Measurements from ENCODE around the gene IL21R.
"Not testable (repeated sequence)": the region's sequence is repeated elsewhere in the genome, so short reads cannot be mapped to it uniquely, and the experiment has no call there.

IL21R gene

DNA sequence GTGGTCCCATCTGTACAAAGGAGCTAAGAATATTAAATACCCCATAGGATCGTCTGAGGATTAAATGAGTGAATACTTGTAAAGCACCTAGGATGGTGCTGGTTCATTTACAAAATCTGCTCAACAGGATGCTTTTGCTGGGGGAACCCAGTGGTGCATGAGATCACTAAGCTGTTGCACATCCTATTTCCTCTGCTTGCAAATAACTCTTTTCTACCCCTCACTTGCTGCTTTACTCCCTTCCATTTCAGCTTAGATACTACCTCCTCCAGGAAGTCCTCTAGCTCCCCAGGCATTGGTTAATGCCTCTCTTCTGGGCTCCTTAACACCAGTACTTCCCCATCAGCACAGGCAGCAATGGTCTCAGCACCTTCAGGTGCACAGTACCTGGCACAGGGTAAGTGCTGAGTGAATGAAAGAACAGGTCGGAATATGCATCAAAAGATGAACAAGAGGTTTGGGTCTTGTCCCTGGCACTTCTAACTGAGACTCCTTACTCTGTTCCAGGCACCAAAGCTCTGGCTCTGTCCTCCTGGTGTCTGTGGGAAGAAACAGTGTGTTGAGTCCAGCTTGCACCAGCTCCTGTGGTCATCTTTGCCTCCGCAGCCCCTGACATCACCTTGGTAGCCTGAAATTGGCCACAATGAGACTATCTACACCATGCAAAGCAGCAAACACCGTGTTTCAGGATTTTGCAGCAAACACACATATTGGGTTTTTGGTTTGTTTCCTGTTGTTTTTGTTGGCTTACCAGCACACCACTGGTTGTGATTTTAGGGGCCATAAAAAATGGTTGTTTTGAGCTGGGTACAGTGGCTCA lies 24.1 kb upstream of the IL21R start:
- no peak for FAIRE-seq

DNA sequence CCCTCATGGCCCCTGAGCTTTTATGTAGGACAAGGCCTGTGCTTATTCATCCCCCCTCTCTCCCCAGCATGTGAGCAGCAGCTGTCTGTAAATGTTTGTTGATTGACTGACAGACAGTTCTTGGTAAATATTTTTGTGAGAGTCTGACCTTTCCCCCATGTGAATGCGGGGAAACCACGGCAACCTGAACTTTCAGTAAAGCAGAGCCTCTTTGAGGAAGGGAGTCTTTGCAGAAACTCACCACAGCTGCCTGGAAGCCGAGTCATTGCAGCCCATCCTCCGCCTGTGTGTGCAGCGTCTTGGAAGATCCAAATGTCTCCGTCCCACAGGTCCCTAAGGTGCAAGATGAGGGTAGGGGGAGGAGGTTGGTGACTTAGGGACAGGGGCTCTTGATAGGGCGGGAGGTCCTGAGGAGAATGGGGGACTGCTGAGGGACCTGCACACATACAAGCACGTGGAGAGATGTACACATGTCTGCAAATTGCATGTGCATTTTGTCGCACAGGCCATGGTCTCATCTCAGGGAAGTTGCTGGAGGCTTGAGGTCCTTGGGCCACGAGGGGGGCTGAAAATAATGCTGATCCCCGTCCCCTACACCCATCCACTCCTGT lies 23.0 kb upstream of the IL21R start:
- no peak for FAIRE-seq

DNA sequence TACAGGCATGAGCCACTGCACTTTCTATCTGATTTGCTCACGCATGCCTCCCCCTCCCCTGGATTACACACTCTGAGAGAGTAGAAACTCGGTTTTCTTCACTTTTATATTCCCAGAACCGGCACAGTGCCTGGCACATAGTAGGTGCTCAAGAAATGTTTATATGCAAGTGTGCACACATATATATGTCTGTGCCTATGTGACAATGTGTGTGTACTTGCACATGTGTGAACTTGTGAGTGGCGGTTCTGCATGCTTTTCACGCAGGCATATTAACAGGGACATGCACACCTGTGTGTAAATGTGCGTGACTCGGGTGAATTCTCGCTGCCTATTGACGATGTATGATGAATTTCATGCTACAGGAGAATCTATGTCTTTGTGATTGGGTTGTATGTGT lies 22.1 kb upstream of the IL21R start:
- no peak for FAIRE-seq

DNA sequence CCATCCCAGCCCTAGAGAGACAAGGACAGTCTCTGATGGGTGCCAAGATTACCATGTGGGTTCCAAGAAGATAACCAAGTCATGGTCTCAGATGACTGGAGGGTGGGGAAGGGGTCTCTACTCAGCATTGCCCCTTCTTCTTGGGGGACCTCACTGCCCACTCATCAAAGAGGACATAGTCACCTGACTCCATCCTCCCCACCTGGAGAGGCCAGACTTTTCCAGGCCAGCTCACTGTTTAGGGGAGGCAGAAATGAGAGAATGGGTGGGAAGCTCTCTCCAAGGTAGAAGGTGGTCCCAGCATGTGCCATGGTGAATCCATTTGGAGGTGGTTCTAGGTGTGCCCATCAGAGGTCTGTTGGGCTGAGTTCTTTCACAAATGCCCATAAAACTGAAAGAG lies 20.7 kb upstream of the IL21R start:
- FAIRE-seq: no peak

DNA sequence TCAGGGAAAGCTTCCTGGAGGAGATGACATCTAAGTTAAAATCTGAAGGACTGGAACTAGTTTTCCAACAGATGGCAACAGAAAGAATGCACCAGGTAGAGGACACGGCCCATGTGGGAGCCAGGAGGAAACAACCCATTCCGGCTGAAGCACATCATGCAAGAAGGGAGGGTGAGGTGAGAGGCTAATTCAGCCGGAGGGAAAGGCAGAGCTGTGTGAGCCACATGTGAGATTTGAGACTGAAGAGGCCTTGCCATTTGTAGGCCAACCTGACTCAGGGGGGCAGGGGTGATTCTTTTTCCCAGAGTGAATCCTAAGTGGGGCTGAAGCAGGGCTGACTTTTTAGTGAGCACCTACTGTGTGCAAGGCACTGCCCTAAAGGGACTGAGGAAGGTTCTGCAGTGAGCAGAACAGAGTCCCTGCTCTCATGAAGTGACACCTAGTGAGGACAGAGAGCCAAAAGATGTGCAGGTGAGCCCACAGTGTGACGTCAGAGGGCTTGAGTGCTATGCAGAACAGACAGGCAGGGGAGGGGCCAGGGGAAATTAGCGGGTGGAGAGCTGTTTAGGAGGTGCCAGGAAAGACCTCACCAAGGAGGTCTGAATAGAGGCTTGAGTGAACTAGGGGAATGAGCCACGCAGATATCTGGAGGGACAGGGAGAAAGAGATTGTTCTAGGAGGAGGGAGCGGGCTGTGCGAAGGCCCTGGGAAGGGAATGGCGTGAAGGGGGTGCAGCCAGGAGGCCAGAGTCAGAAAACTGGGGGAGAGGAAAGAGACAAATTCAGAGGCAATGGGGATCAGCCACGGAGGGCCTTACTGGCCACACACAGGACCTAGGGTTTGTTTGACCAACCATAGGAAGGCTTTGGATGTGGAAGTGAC lies 19.8 kb upstream of the IL21R start:
- no peak for FAIRE-seq

- FAIRE-seq: no peak
Measured at GRCh38 chr16:27383556-27384243, 18.3 kb upstream of the IL21R start.

GRCh38 chr16:27384425-27384824 lies 17.5 kb upstream of the IL21R start:
- FAIRE-seq: no peak

DNA sequence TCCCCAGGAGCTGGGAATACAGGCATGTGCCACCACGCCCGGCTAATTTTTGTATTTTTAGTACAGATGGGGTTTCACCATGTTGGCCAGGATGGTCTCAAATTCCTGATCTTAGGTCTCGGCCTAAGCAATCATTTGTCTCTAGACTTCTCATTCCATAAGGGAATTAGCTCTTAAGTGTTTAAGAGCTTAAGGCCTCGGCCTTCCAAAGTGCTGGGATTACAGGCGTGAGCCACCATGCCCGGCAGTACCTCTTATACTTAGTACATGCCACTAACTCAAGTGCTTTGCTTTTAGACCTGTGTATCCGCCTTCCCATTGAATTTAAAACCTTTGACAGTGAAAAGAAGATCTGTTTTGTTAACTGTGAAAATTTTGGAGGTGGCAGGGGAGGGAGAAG lies 16.6 kb upstream of the IL21R start:
- no peak for FAIRE-seq

DNA sequence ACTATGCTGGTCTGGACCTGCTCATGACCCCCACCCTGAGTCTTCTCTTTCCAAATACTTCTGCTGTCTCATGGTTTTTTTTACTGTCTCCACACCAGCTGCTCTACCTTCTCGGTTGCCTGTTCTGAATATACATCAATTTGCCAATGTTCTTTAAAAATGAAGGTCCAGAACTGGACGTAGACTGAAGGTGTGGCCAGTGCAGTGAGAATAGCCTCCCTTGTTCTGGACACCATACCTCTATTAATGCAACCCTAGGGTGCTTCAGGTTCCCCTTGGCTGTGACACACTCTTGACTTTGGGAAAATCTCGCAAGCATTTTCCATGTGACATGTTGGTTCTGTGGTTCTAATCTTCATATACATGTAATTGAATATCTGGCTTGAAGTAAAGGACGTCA lies 15.3 kb upstream of the IL21R start:
- FAIRE-seq: no peak

DNA sequence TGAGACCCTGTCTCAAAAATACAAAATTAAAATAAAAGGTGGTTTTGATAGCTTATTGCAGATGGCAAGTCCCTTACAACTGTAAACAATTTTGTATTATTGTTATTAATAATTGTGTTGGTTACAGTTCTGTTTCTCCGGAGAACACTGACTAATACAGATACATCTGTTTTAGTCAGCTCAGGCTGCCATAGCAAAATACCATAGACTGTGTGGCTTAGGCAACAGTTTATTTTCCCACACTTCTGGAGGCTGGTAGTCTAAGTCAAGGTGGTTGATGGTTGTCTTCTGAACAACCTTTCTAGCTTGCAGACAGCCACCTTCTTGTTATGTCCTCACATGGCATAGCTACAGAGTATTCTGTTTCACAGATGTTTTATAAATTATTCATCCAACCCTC lies 14.2 kb upstream of the IL21R start:
- no peak for FAIRE-seq

- no peak for FAIRE-seq
Measured at GRCh38 chr16:27389272-27389961, 12.6 kb upstream of the IL21R start.

- no peak for FAIRE-seq
Measured at GRCh38 chr16:27390151-27390550, 11.8 kb upstream of the IL21R start.

GRCh38 chr16:27392671-27393070 lies 9.3 kb upstream of the IL21R start:
- no peak for FAIRE-seq

GRCh38 chr16:27394516-27394915 lies 7.5 kb upstream of the IL21R start:
- no peak for FAIRE-seq

DNA sequence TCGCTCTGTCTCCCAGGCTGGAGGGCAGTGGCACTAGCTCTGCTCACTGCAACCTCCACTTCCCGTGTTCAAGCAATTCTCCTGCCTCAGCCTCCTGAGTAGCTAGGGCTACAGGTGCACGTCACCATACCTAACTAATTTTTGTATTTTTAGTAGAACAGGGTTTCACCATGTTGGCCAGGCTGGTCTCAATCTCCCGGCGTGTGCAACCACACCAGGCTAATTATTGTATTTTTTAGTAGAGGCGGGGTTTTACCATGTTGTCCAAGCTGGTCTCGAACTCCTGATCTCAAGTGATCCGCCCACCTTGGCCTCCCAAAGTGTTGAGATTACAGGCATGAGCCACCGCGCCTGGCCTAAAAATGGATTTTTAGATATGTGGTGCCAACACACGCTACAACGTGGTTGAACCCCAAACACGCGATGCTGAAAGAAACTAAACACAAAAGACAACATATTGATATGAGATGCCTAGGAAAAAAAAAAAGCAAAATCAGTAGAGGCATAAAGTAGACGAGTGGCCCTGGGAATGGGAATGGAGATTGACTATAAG lies 3.6 kb upstream of the IL21R start:
- FAIRE-seq: not testable (repeated sequence)

GRCh38 chr16:27398894-27399853 lies 2.8 kb upstream of the IL21R start:
- FAIRE-seq: no peak

DNA sequence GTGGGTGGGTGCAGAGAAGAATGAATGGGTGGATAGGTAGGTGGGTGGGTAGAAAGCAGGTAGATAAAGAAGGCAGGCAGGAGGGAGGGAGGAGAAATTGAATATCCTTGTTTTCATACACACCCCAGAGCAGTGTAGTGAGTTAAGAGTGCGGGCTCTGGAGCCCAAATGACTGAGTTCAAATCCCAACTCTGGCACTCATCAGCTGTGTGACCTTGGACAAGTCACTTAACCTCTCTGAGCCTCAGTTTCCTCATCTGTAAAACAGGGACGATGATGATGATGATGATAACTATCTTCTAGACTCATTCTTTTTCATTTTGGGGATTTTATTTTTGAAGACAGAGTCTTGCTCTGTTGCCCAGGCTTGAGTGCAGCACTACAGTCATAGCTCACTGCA lies 2.0 kb upstream of the IL21R start:
- no peak for FAIRE-seq

DNA sequence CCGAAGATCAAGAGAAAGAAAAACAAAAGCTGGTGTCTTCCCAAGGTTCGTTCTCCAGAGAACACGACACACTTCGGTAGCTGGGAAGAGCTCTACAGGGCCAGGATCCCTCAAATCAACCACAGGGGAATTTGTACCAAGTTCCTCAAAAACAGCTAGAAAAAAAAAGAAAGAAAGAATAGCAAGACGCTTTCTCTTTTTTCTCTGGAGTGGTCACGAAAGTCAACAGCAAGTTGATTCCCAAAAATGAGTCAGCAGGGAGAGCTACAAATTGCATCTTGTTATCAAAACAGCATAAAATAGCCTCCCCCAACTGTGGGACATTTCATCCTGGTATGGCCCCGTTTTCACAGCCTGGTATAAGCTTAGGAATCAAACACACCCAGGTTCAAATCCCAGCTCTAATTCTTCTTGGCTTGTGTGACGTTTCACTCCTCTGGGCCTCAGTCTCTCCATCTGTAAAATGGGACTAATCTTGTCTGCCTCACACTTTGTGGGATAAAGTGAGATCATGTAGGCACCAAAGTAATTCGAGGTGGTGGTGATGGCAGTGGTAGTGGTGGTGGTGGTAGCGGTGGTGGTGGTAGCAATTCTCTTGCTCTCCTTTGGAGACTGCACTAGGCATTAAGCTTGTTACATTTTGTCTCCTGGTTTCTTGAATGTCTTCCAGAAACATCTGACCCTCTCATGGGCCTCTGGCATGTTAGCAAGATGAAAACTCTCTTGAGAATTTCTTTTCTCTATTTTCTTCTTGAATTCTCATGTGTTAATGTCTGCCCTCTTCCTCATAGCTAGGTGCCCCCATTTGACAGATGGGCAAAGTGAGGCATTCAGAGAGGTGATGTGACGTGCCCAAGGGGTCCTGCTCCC lies 988 bp upstream of the IL21R start:
- FAIRE-seq: no peak

GRCh38 chr16:27402569-27402963 lies 592 bp downstream of the IL21R start:
- FAIRE-seq: no peak
